ENCODE data around the gene ATG14. TPM values are rescaled to one million over a fixed set of nuclear protein-coding genes. Genes with fewer than 3 reads are reported as not detected.

Gene ATG14
- total and polyA plus RNA-seq, 2 of the 8 experiments (the other 6 are each of a cell fraction or from before 2014, with no cell fraction given): 4.9 to 10.8 TPM

GRCh38 chr14:55418411-55418810, 6.8 kb upstream of the ATG14 start:
- H3K9me3 ChIP-seq (ENCODE audit: insufficient read depth in 2 of 2, low read depth in 1 of 2, low read length in 1 of 2): no peaks in the 10 kb centered on the region
- no peak overlapping the region for H3K56ac ChIP-seq (replicated peaks; ENCODE audit: insufficient read length, low read depth, low read length)
- no peak overlapping the region for H4K5ac ChIP-seq (ENCODE audit: insufficient read length, low read depth, low read length)
- no peak overlapping the region for H3K23ac ChIP-seq (ENCODE audit: insufficient read length)
- no peak overlapping the region for H3K4me3 ChIP-seq (ENCODE audit: extremely low read depth in 1 of 4, insufficient read depth in 2 of 4, low read depth in 3 of 4, low read length in 4 of 4)
- ChIA-PET CTCF (ENCODE audit: partially characterized antibody) (interaction anchor here (0.7 to 5.9 kb wide), 13 partner anchors 8 to 1072 kb away, joined by 3 to 65 read pairs (median 3); partner anchors contain the start of gene TBPL2), POLR2A (ENCODE audit: partially characterized antibody) (interaction anchor here (0.7 kb wide), 1 partner anchor 232 kb away, joined by 3 read pairs; no protein-coding TSS in a partner anchor)
- no peak overlapping the region for H2AK5ac ChIP-seq (ENCODE audit: low read depth, low read length)
- DNase-seq (ENCODE audit: low read depth in 1 of 2, low spot score in 2 of 2) (no peak), FAIRE-seq (no peak)
- no peak overlapping the region for H2BK120ac ChIP-seq (replicated peaks; ENCODE audit: low read depth, low read length)
- TF ChIP-seq SP4 (IDR thresholded peaks at IDR 0.05; ENCODE audit: low read length) (no peak), EP300 (IDR thresholded peaks at IDR 0.05; ENCODE audit: borderline replicate concordance in 1 of 2, low read depth in 2 of 2, low read length in 2 of 2) (no peak)
- TF ChIP-seq, protein P1, sequence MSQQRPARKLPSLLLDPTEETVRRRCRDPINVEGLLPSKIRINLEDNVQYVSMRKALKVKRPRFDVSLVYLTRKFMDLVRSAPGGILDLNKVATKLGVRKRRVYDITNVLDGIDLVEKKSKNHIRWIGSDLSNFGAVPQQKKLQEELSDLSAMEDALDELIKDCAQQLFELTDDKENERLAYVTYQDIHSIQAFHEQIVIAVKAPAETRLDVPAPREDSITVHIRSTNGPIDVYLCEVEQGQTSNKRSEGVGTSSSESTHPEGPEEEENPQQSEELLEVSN (IDR thresholded peaks at IDR 0.05): no peak
- no peaks in the 10 kb centered on the region; a peak in 1 of 7 replicates for H3K4me1 ChIP-seq (replicated peaks in 1 of 4; ENCODE audit: control insufficient read depth in 3 of 4, insufficient read depth in 4 of 4, low read length in 3 of 4)
- H3K23me2 ChIP-seq (ENCODE audit: low read depth, low read length): no peaks in the 10 kb centered on the region
- no peak overlapping the region for H2BK5ac ChIP-seq (ENCODE audit: low read depth, low read length)
- H2BK15ac ChIP-seq (ENCODE audit: low read length): no peak overlapping the region
- WGBS, 2 experiments (ENCODE audit: extremely low coverage in 1 of 2, insufficient coverage in 1 of 2, insufficient read length in 1 of 2, insufficient replicate concordance in 2 of 2, low coverage in 1 of 2, low lambda C conversion rate in 2 of 2, missing lambda C conversion rate in 1 of 2): 87% methylated on average over 6 of the region's 6 CpGs; no CpG with 5 or more reads in 1 of the 2 experiments
- no peak overlapping the region for H3K4ac ChIP-seq (replicated peaks; ENCODE audit: insufficient read length, low read depth, low read length)
- H2BK12ac ChIP-seq (ENCODE audit: low read depth, low read length): no peak overlapping the region
- no peak overlapping the region for H2BK20ac ChIP-seq (ENCODE audit: low read length)
- no peak overlapping the region for H3K9ac ChIP-seq (replicated peaks in 1 of 4; ENCODE audit: extremely low read depth in 1 of 4, low read depth in 3 of 4, low read length in 3 of 4)
- H2AFZ ChIP-seq (ENCODE audit: low read length): no peak overlapping the region
- no peak overlapping the region for H4K8ac ChIP-seq (ENCODE audit: extremely low read depth, insufficient read depth, low read length)
- no peak overlapping the region for H3K14ac ChIP-seq (ENCODE audit: insufficient read length)
- H3K79me2 ChIP-seq (ENCODE audit: control insufficient read depth in 1 of 2, insufficient read depth in 2 of 2, low read length in 2 of 2): no peaks in the 10 kb centered on the region
- H3K79me1 ChIP-seq (ENCODE audit: low read depth, low read length): no peaks in the 10 kb centered on the region
- no peak overlapping the region for H3K27ac ChIP-seq (ENCODE audit: low read depth, low read length)
- no peak overlapping the region for H4K91ac ChIP-seq (replicated peaks; ENCODE audit: insufficient read length, low read length)
- no peaks in the 10 kb centered on the region for H4K20me1 ChIP-seq (replicated peaks in 1 of 2; ENCODE audit: control insufficient read depth in 1 of 2, insufficient read depth in 2 of 2, low read length in 2 of 2)
- no peak overlapping the region for H3K4me2 ChIP-seq (ENCODE audit: insufficient read depth in 1 of 2, low read depth in 2 of 2, low read length in 2 of 2)
- no peaks in the 10 kb centered on the region for H3K27me3 ChIP-seq (replicated peaks in 1 of 4; ENCODE audit: control insufficient read depth in 3 of 4, extremely low read depth in 1 of 4, insufficient read depth in 3 of 4, low read length in 3 of 4)
- H3K36me3 ChIP-seq (ENCODE audit: control insufficient read depth in 2 of 4, insufficient read depth in 4 of 4, low read length in 3 of 4): no peaks in the 10 kb centered on the region
- no peak overlapping the region for H3K18ac ChIP-seq (ENCODE audit: extremely low read depth, low read length)

Measured in H1 (cell line).